OCI-LY3 (cell line): Measurements from ENCODE around the gene NAA20.
A peak's percentile ranks its signal among the peaks of the same experiment; 100 is the strongest.

ENCODE experiments used
- H2AFZ ChIP-seq: fragments of 200-600, 300-600 bp; shearing (Covaris generic); 2 replicates; pipeline ENCODE4 v1.6.0; 2014; ENCODE audit warnings: antibody characterized with exemption, low read depth, low read length
- H3K27ac ChIP-seq: fragments of 200-600, 300-600 bp; sonication (generic); 2 replicates; pipeline ENCODE4 v1.5.1; 2014; ENCODE audit warnings: mild to moderate bottlenecking, low read length, moderate library complexity, mixed read lengths
- H3K27me3 ChIP-seq: fragments of 200-600, 300-600 bp; sonication (generic); 2 replicates; pipeline ENCODE4 v1.6.1; 2014; ENCODE audit warnings: low read depth, low read length, mixed read lengths
- H3K36me3 ChIP-seq: fragments of 200-600, 300-600 bp; sonication (generic); replicated peaks from 2 replicates; pipeline ENCODE3; 2014; ENCODE audit warnings: low read depth, low read length, mixed read lengths
- H3K4me1 ChIP-seq: fragments of 300-600, 200-600 bp; sonication (generic); 2 replicates; pipeline ENCODE4 v1.6.1; 2014; ENCODE audit warnings: low read length, mixed read lengths
- H3K4me2 ChIP-seq: fragments of 200-600, 300-600 bp; sonication (generic); 2 replicates; pipeline ENCODE4 v1.6.1; 2014; ENCODE audit warnings: low read length, mixed read lengths
- H3K4me3 ChIP-seq: fragments of 300-600, 200-600 bp; sonication (generic); 2 replicates; pipeline ENCODE4 v1.5.1; 2014; ENCODE audit warnings: antibody characterized with exemption, mild to moderate bottlenecking, low read length, moderate library complexity
- H3K79me2 ChIP-seq: fragments of 300-600, 200-600 bp; shearing (Covaris generic); 2 replicates; pipeline ENCODE4 v1.6.1; 2014; ENCODE audit warnings: mild to moderate bottlenecking, low read length, mixed read lengths
- H3K9ac ChIP-seq: fragments of 300-600, 200-600 bp; shearing (Covaris generic); 2 replicates; pipeline ENCODE4 v1.6.0; 2014; ENCODE audit warnings: mild to moderate bottlenecking, low read length, moderate library complexity
- H3K9me3 ChIP-seq: fragments of 200-600, 300-600 bp; shearing (Covaris generic); 2 replicates; pipeline ENCODE4 v1.6.1; 2014; ENCODE audit warnings: low read length, mixed read lengths; ENCODE audit not compliant: insufficient read depth
- H4K20me1 ChIP-seq: fragments of 200-600, 300-600 bp; sonication (generic); 2 replicates; pipeline ENCODE4 v1.6.1; 2016; ENCODE audit warnings: low read length, mixed read lengths; ENCODE audit not compliant: insufficient read depth
- EZH2phosphoT487 ChIP-seq: fragments of 200-600 bp; shearing (Covaris generic); IDR thresholded peaks from 2 replicates; pipeline ENCODE4 v1.6.1; 2018; ENCODE audit warnings: antibody characterized with exemption, mixed run types, low read depth
- TF ChIP-seq, protein P1 (sequence below): fragments of 200-600, 300-600 bp; sonication (generic); IDR thresholded peaks from 2 replicates; pipeline ENCODE4 v1.5.1; 2014; ENCODE audit warnings: antibody characterized with exemption, low read length, low read depth

The NAA20 gene

DNA sequence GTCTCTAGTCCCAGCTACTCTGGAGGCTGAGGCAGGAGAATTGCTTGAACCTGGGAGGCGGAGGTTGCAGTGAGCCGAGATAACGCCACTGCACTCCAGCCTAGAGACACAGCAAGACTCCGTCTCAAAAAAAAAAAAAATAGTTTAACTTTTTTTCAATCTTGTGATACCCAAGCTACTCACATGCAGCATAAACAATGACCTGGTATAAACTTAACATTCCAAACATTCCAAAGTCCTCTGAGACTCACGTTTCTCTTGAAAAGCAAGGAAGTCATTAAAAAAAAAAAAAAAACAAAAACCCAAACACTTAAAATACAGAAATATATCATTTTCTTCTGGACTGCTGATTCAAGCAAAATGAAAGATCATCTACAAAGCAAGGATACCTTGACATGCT is 20.8 kb downstream of the NAA20 start:
- Histone ChIP-seq H3K9ac (no peak overlapping the region), H2AFZ (no peak overlapping the region), H3K9me3 (no peaks in the 10 kb centered on the region), H3K36me3 (peaks cover 91% of the 10 kb centered on the region), H3K27me3 (no peaks in the 10 kb centered on the region), H3K4me3 (no peak overlapping the region), H4K20me1 (no peaks in the 10 kb centered on the region), H3K4me2 (no peak overlapping the region), H3K4me1 (no peaks in the 10 kb centered on the region), H3K27ac (no peak overlapping the region), H3K79me2 (no peaks in the 10 kb centered on the region)
- TF ChIP-seq, protein P1, sequence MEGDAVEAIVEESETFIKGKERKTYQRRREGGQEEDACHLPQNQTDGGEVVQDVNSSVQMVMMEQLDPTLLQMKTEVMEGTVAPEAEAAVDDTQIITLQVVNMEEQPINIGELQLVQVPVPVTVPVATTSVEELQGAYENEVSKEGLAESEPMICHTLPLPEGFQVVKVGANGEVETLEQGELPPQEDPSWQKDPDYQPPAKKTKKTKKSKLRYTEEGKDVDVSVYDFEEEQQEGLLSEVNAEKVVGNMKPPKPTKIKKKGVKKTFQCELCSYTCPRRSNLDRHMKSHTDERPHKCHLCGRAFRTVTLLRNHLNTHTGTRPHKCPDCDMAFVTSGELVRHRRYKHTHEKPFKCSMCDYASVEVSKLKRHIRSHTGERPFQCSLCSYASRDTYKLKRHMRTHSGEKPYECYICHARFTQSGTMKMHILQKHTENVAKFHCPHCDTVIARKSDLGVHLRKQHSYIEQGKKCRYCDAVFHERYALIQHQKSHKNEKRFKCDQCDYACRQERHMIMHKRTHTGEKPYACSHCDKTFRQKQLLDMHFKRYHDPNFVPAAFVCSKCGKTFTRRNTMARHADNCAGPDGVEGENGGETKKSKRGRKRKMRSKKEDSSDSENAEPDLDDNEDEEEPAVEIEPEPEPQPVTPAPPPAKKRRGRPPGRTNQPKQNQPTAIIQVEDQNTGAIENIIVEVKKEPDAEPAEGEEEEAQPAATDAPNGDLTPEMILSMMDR: no peak
- TF ChIP-seq EZH2phosphoT487: no peak

DNA sequence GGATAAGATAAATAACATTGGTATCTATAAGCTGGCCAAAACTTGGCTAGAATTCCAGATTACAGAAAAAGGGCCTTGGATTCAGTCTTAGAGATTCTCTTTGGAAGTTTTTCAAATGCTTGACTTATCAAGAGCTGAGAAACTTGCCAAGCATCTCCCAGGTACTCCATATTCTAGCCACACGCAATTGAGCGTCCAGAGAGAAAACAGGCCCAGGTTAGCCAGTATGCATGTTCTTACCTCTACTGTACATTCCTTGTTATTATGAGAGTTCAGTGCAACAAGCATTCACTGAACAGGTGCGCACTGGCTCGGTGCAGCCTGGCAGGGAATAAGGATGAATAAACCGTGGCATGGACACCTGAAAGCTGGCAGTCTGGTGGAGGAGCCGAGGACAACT is 21.4 kb downstream of the NAA20 start:
- TF ChIP-seq, protein P1: no peak
- TF ChIP-seq EZH2phosphoT487: no peak
- H2AFZ ChIP-seq: no peak overlapping the region
- H3K79me2 ChIP-seq: no peaks in the 10 kb centered on the region
- no peak overlapping the region for H3K4me3 ChIP-seq
- H3K27me3 ChIP-seq: no peaks in the 10 kb centered on the region
- H3K4me1 ChIP-seq: no peaks in the 10 kb centered on the region
- H3K4me2 ChIP-seq: no peak overlapping the region
- H3K9ac ChIP-seq: no peak overlapping the region
- H3K36me3 ChIP-seq: peaks cover 94% of the 10 kb centered on the region
- no peak overlapping the region for H3K27ac ChIP-seq
- no peaks in the 10 kb centered on the region for H3K9me3 ChIP-seq
- H4K20me1 ChIP-seq: no peaks in the 10 kb centered on the region

DNA sequence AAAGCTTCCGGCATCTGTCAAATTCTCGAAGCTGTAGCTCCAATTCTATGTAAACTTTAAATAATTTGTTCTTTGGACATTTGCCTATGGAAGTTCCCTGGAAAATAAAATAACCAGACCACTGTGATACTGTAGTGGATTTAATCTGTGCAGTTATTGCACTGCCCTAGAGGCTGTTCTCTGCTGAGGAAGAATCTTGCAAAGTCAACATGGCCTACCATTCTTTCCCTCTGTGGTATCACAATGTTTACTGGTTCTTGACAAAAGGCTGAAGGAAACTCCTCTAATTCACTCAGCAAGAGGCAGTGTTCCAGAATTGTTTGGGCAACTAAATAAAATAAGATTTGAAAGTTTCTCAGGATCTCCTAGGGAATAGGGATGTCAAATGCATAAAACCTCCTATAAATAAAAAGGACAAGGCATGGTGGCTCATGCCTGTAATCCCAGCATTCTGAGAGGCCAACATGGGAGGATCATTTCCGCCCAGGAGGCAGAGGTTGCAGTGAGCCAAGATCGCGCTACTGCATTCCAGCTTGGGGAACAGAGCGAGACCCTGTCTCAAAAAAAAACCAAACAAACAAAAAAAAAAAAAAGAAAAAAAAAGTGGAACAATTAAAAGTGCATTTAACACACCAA is 22.7 kb downstream of the NAA20 start:
- H3K4me2 ChIP-seq: no peak overlapping the region
- no peaks in the 10 kb centered on the region for H3K9me3 ChIP-seq
- no peak overlapping the region for H3K27ac ChIP-seq
- H3K36me3 ChIP-seq: peaks cover 95% of the 10 kb centered on the region
- no peaks in the 10 kb centered on the region for H4K20me1 ChIP-seq
- no peak overlapping the region for H3K9ac ChIP-seq
- H3K79me2 ChIP-seq: no peaks in the 10 kb centered on the region
- no peak overlapping the region for H3K4me3 ChIP-seq
- H3K27me3 ChIP-seq: no peaks in the 10 kb centered on the region
- no peak for TF ChIP-seq EZH2phosphoT487
- TF ChIP-seq, protein P1: no peak
- H3K4me1 ChIP-seq: no peaks in the 10 kb centered on the region
- H2AFZ ChIP-seq: no peak overlapping the region

DNA sequence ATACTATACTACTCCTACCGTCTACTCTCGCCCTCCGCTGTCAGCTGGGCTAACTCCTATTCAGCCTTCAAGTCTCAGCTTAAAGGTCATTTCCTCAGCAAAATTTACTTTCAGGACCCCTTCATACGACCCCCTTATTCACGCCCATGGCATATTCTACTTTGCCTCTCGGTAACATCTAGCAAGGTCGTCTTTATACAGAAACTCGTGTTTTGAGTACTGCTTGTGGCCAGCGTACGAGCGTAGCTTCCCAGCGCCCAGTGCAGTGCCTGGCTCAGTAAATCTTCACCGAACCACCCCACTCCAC is 34.6 kb downstream of the NAA20 start:
- H3K27me3 ChIP-seq: no peaks in the 10 kb centered on the region
- peak overlapping the region; percentile 68 for H3K27ac ChIP-seq
- H3K9me3 ChIP-seq: no peaks in the 10 kb centered on the region
- H4K20me1 ChIP-seq: no peaks in the 10 kb centered on the region
- H3K4me2 ChIP-seq: peak overlapping the region; percentile 89
- peak overlapping the region; percentile 89; the same call in 1 of the 2 replicates for H2AFZ ChIP-seq
- TF ChIP-seq, protein P1: no peak
- no peak for TF ChIP-seq EZH2phosphoT487
- peaks cover 13% of the 10 kb centered on the region for H3K4me1 ChIP-seq
- peaks cover 29% of the 10 kb centered on the region for H3K36me3 ChIP-seq
- peak overlapping the region; percentile 84 for H3K9ac ChIP-seq
- peak overlapping the region; percentile 92 for H3K4me3 ChIP-seq
- peaks cover 18% of the 10 kb centered on the region for H3K79me2 ChIP-seq
